ENCODE results near the gene MIOX. TPM values are rescaled to one million over a fixed set of nuclear protein-coding genes. Genes with fewer than 3 reads are reported as not detected.

Gene MIOX
- total and polyA plus RNA-seq, 2 of the 13 experiments (the other 11 are each of a cell fraction or from before 2014, with no cell fraction given) = 1.5 to 2.9 TPM

- TF ChIP-seq SNAPC4 (CRISPR knock-in tag; IDR thresholded peaks at IDR 0.05) (peak; percentile 64; the same call in 1 of the 2 replicates), SAP130 (CRISPR knock-in tag; IDR thresholded peaks at IDR 0.05; ENCODE audit: low read depth) (peak; percentile 78), ZNF589 (CRISPR knock-in tag; conservative IDR thresholded peaks at IDR 0.05) (0 out of 2 replicates have a peak, but pooled peaks have one; percentile 3), ZNF367 (CRISPR knock-in tag; IDR thresholded peaks at IDR 0.05; ENCODE audit: borderline replicate concordance) (no peak), ZNF383 (CRISPR knock-in tag; IDR thresholded peaks at IDR 0.05; ENCODE audit: borderline replicate concordance) (0 out of 2 replicates have a peak, but pooled peaks have one; percentile 22), SP5 (CRISPR knock-in tag; IDR thresholded peaks at IDR 0.05; ENCODE audit: borderline replicate concordance, low read depth) (peak; percentile 70; the same call in 1 of the 2 replicates), ZFY (CRISPR knock-in tag; IDR thresholded peaks at IDR 0.05) (peak; percentile 64), ZBTB7B (CRISPR knock-in tag; IDR thresholded peaks at IDR 0.05) (peak; percentile 19; the same call in 1 of the 2 replicates), MAZ (IDR thresholded peaks at IDR 0.05; ENCODE audit: borderline replicate concordance, low read depth, low read length) (no peak), MAZ (CRISPR knock-in tag; IDR thresholded peaks at IDR 0.05; ENCODE audit: low read depth) (0 out of 2 replicates have a peak, but pooled peaks have one; percentile 1), ZFX (CRISPR knock-in tag; IDR thresholded peaks at IDR 0.05; ENCODE audit: low read depth) (peak; percentile 74), ZNF557 (CRISPR knock-in tag; IDR thresholded peaks at IDR 0.05) (no peak), ZNF251 (CRISPR knock-in tag; IDR thresholded peaks at IDR 0.05) (0 out of 2 replicates have a peak, but pooled peaks have one; percentile 57), MAFK (conservative IDR thresholded peaks at IDR 0.05 in 1 of 2, IDR thresholded peaks at IDR 0.05 in 1 of 2; ENCODE audit: low read length in 2 of 2) (0 out of 4 replicates have a peak, but pooled peaks of 1 of the 2 experiments have one; percentile 0)
Observed at GRCh38 chr22:50526834-50527801, 40.5 kb downstream of the MIOX start (continued).
